ENCODE measurements around the gene SNX27.

- no peak for TF ChIP-seq POLR2A (IDR thresholded peaks at IDR 0.05; ENCODE audit: low read depth, low read length)
- no peak for TF ChIP-seq POLR2AphosphoS5 (IDR thresholded peaks at IDR 0.05; ENCODE audit: low read depth, low read length)
- TF ChIP-seq TAF1 (IDR thresholded peaks at IDR 0.05; ENCODE audit: low read depth, low read length), result no peak
- TF ChIP-seq PAX5 (IDR thresholded peaks at IDR 0.05; ENCODE audit: insufficient read depth, low read length, severe bottlenecking), result no peak
- no peak for TF ChIP-seq POU2F2 (IDR thresholded peaks at IDR 0.05; ENCODE audit: low read depth, low read length)
- no peak for TF ChIP-seq SPI1 (IDR thresholded peaks at IDR 0.05; ENCODE audit: low read depth, low read length)
Observed at GRCh38 chr1:151689494-151689893, 77.6 kb downstream of the SNX27 start.
